Loucy (cell line): ENCODE measurements around the gene APOC4.

ENCODE experiments used
- CTCF ChIP-seq: fragments of 200-600 bp; sonication (generic); conservative IDR thresholded peaks from 2 replicates; pipeline ENCODE4 v1.5.1; 2014; ENCODE audit warnings: mild to moderate bottlenecking, antibody characterized with exemption, low read length
- EZH2phosphoT487 ChIP-seq: fragments of 200-600 bp; IDR thresholded peaks from 2 replicates; pipeline ENCODE4 v1.6.1; 2018; ENCODE audit warnings: antibody characterized with exemption, mild to moderate bottlenecking, moderate library complexity, borderline replicate concordance

DNA sequence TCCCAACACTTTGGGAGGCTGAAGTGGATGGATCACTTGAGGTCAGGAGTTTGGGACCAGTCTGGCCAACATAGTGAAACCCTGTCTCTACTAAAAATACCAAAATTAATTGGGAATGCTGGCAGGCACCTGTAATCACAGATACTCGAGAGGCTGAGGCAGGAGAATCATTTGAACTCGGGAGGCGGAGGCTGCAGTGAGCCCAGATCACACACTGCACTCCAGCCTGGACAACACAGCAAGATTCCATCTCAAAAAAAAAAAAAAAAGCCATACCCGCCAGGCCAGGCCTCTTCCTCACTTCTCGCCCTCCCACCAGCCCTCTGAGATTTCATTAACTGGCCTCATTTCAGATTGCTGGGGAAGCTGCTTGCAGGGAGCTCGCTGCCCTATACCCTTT lies 51.5 kb downstream of the APOC4 start:
- TF ChIP-seq CTCF: no peak
- no peak for TF ChIP-seq EZH2phosphoT487
